OCI-LY7 (cell line): ENCODE data around the gene LCNL1. TPM values are rescaled to one million over a fixed set of nuclear protein-coding genes. Genes with fewer than 3 reads are reported as not detected.

Experiments used
- BruUV-seq: library from RNA; stranded (reverse); fragments of 400-500 nt; replicated peaks from 2 replicates; lab custom pipeline; 2021; lab: Mats Ljungman, UMichigan
- CTCF ChIA-PET: fragments of 300-600 bp; sonication (Branson Sonifier 250); formaldehyde crosslinking; loops from one replicate; lab custom pipeline; 2022; ENCODE audit warnings: antibody characterized with exemption; ENCODE audit not compliant: unreplicated experiment; lab: Charles Lee
- POLR2A ChIA-PET: fragments of 300-600 bp; sonication (Branson Sonifier 250); formaldehyde crosslinking; loops from one replicate; lab custom pipeline; 2022; ENCODE audit warnings: antibody characterized with exemption; lab: Charles Lee
- DNase-seq: peaks from one replicate; pipeline ENCODE4 v3.0.0-alpha.2; 2015; ENCODE audit warnings: low spot score
- H2AFZ ChIP-seq: fragments of 200-600 bp; sonication (generic), shearing (Covaris generic); 2 replicates; pipeline ENCODE4 v1.6.1; 2014; ENCODE audit warnings: mild to moderate bottlenecking, antibody characterized with exemption, low read length, moderate library complexity
- H3K27ac ChIP-seq: fragments of 200-600 bp; sonication (generic); 2 replicates; pipeline ENCODE4 v1.5.1; 2014; ENCODE audit warnings: mixed run types, low read depth, mild to moderate bottlenecking, moderate library complexity, low read length, inconsistent platforms; ENCODE audit not compliant: poor library complexity, severe bottlenecking
- H3K36me3 ChIP-seq: fragments of 200-600 bp; sonication (generic); 2 replicates; pipeline ENCODE4 v1.6.1; 2014; ENCODE audit warnings: mild to moderate bottlenecking, antibody characterized with exemption, low read length, moderate library complexity, mixed read lengths; ENCODE audit not compliant: insufficient read depth
- H3K4me1 ChIP-seq: fragments of 200-600 bp; sonication (generic); 2 replicates; pipeline ENCODE4 v1.5.1; 2014; ENCODE audit warnings: mild to moderate bottlenecking, low read length; ENCODE audit not compliant: insufficient read depth, poor library complexity, severe bottlenecking
- H3K4me2 ChIP-seq: fragments of 200-600 bp; sonication (generic); 2 replicates; pipeline ENCODE4 v1.6.1; 2014; ENCODE audit warnings: mild to moderate bottlenecking, low read length
- H3K4me3 ChIP-seq: fragments of 200-600 bp; sonication (generic); 2 replicates; pipeline ENCODE4 v1.5.1; 2014; ENCODE audit warnings: mild to moderate bottlenecking, low read depth, low read length; ENCODE audit not compliant: poor library complexity, severe bottlenecking
- H3K79me2 ChIP-seq: fragments of 200-600 bp; sonication (generic); 2 replicates; pipeline ENCODE4 v1.6.1; 2016; ENCODE audit warnings: low read depth, mild to moderate bottlenecking, low read length, moderate library complexity, mixed read lengths; ENCODE audit not compliant: insufficient read depth
- H3K9me2 ChIP-seq: fragments of 200-600 bp; sonication (generic); 2 replicates; pipeline ENCODE4 v1.6.1; 2016; ENCODE audit warnings: mild to moderate bottlenecking, low read length, mixed read lengths; ENCODE audit not compliant: insufficient read depth
- H3K9me3 ChIP-seq: fragments of 200-600 bp; sonication (generic); 2 replicates; pipeline ENCODE4 v1.6.1; 2014; ENCODE audit warnings: mild to moderate bottlenecking, mixed run types, low read length, mixed read lengths
- H4K20me1 ChIP-seq: fragments of 200-600 bp; sonication (generic); 2 replicates; pipeline ENCODE4 v1.6.1; 2014; ENCODE audit warnings: mild to moderate bottlenecking, antibody characterized with exemption, low read length, moderate library complexity, mixed read lengths; ENCODE audit not compliant: insufficient read depth
- EZH2phosphoT487 ChIP-seq: fragments of 200-600 bp; sonication (generic); IDR thresholded peaks from 2 replicates; pipeline ENCODE4 v1.6.1; 2018; ENCODE audit warnings: low read depth, borderline replicate concordance, mild to moderate bottlenecking, mixed run types, antibody characterized with exemption, low read length, moderate library complexity, mixed read lengths
- intact Hi-C: fragments of 100-400 bp; cut with micrococcal nuclease; formaldehyde crosslinking; loops from one replicate; pipeline ENCODE4 v1.10.0; 2022; ENCODE audit not compliant: unreplicated experiment
- total RNA-seq, 2 experiments: library from RNA; depleted of rRNA in 1 of 2; stranded (reverse); fragments of >200 nt in 1 of 2; shearing (Covaris generic) in 1 of 2; gene quantifications; 2 replicates each; pipeline ENCODE4 v1.2.3, GENCODE V29; 2014 to 2022
- TF ChIP-seq, protein P1 (sequence below): fragments of 200-600 bp; sonication (generic); conservative IDR thresholded peaks from 2 replicates; pipeline ENCODE4 v1.5.1; 2014; ENCODE audit warnings: mild to moderate bottlenecking, antibody characterized with exemption, low read length, moderate library complexity, mixed read lengths

LCNL1 gene
- total RNA-seq, 2 experiments from 2014 or later, result not detected

DNA sequence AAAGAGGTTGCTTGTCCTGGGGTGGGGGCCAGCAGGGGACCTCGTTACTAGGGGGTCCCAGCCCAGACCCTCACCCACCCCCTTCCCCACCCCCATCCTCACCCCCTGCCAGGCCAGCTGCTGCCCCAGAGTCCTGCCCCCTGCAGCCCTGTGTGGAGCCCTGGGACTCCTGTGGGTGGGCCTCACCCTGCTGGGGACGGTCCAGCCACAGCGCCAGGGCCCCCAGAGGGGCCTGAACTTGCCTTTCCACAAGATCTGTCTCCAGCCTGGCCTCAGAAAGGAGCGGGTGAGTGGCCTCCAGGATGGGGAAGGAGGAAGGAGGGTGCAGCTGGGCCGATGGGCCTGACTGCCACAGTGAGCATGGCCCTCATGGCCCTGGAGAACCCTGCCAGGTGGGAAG lies 13.0 kb upstream of the LCNL1 start:
- H3K4me2 ChIP-seq, result no peak overlapping the region
- DNase-seq, result no peak
- no TSS peak for BruUV-seq
- no peaks in the 10 kb centered on the region for H3K9me2 ChIP-seq
- no peaks in the 10 kb centered on the region for H3K9me3 ChIP-seq
- ChIA-PET POLR2A (no interaction called here), CTCF (no interaction called here)
- no peak overlapping the region for H3K4me3 ChIP-seq
- no peaks in the 10 kb centered on the region for H4K20me1 ChIP-seq
- intact Hi-C loops, result no loop called here
- H3K4me1 ChIP-seq, result peaks cover 8% of the 10 kb centered on the region
- no peaks in the 10 kb centered on the region for H3K79me2 ChIP-seq
- H2AFZ ChIP-seq, result no peak overlapping the region
- H3K36me3 ChIP-seq, result no peaks in the 10 kb centered on the region
- TF ChIP-seq, protein P1, sequence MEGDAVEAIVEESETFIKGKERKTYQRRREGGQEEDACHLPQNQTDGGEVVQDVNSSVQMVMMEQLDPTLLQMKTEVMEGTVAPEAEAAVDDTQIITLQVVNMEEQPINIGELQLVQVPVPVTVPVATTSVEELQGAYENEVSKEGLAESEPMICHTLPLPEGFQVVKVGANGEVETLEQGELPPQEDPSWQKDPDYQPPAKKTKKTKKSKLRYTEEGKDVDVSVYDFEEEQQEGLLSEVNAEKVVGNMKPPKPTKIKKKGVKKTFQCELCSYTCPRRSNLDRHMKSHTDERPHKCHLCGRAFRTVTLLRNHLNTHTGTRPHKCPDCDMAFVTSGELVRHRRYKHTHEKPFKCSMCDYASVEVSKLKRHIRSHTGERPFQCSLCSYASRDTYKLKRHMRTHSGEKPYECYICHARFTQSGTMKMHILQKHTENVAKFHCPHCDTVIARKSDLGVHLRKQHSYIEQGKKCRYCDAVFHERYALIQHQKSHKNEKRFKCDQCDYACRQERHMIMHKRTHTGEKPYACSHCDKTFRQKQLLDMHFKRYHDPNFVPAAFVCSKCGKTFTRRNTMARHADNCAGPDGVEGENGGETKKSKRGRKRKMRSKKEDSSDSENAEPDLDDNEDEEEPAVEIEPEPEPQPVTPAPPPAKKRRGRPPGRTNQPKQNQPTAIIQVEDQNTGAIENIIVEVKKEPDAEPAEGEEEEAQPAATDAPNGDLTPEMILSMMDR, result no peak
- TF ChIP-seq EZH2phosphoT487, result no peak
- no peak overlapping the region for H3K27ac ChIP-seq

DNA sequence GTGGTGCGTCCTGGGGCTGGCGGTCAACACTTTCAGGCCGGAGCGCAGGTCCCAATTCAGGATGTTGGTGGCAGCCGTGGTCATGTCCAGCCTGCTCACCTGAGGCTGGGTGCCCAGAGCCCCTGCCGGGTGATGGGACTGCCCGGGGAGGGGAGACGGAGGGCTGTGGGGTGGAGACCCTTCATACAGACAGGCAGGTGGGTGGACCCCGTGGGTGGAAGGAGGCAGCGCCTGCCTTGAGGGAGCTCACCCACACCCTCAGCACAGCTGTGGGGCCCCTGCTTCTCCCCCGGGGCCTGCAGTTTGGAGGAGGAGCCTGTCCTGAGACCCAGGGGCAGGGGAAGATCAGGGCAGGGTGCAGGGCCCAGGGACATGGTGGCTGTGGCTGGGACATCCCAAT lies 12.4 kb upstream of the LCNL1 start:
- intact Hi-C loops, result no loop called here
- H2AFZ ChIP-seq, result no peak overlapping the region
- peaks cover 8% of the 10 kb centered on the region for H3K4me1 ChIP-seq
- no peaks in the 10 kb centered on the region for H3K79me2 ChIP-seq
- no peak overlapping the region for H3K4me3 ChIP-seq
- H3K27ac ChIP-seq, result no peak overlapping the region
- H4K20me1 ChIP-seq, result no peaks in the 10 kb centered on the region
- no peaks in the 10 kb centered on the region for H3K9me3 ChIP-seq
- no peak overlapping the region for H3K4me2 ChIP-seq
- no peaks in the 10 kb centered on the region for H3K36me3 ChIP-seq
- DNase-seq, result no peak
- TF ChIP-seq EZH2phosphoT487, result no peak
- TF ChIP-seq, protein P1, result no peak
- ChIA-PET CTCF (no interaction called here), POLR2A (no interaction called here)
- no TSS peak for BruUV-seq
- no peaks in the 10 kb centered on the region for H3K9me2 ChIP-seq

DNA sequence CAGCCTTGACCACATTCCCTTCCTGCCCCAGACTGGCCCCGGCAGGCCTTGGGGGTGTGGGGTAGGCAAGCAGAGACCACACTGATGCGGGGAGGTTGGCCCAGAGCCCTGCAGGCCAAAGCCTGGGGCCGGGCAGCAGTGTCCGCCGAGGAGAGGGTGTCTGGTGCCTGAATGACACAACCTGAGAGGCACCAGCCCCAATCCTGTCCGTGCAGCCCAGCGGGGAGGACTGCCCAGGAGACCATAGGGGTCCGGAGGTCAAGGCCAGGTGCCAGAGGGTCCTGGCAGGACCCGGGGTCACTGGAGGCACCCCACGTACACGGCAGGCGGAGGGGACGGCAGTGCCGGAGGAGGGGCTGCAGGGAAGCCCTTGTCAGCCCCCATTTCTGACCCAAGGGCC lies 11.0 kb upstream of the LCNL1 start:
- intact Hi-C loops, result no loop called here
- Histone ChIP-seq H3K9me2 (no peaks in the 10 kb centered on the region), H3K79me2 (no peaks in the 10 kb centered on the region), H3K36me3 (no peaks in the 10 kb centered on the region), H2AFZ (no peak overlapping the region), H4K20me1 (no peaks in the 10 kb centered on the region), H3K4me3 (no peak overlapping the region), H3K4me1 (no peaks in the 10 kb centered on the region), H3K4me2 (no peak overlapping the region), H3K27ac (no peak overlapping the region), H3K9me3 (no peaks in the 10 kb centered on the region)
- ChIA-PET POLR2A (no interaction called here), CTCF (no interaction called here)
- no peak for DNase-seq
- no peak for TF ChIP-seq EZH2phosphoT487
- TF ChIP-seq, protein P1, result no peak
- no TSS peak for BruUV-seq
